NCI-H526 (cell line): ENCODE results near the gene SCNN1G.

Experiments
- DNase-seq, 2 experiments: peaks; one replicate each; lab custom pipeline; 2025; lab: John Stamatoyannopoulos, UW

The SCNN1G gene

DNA sequence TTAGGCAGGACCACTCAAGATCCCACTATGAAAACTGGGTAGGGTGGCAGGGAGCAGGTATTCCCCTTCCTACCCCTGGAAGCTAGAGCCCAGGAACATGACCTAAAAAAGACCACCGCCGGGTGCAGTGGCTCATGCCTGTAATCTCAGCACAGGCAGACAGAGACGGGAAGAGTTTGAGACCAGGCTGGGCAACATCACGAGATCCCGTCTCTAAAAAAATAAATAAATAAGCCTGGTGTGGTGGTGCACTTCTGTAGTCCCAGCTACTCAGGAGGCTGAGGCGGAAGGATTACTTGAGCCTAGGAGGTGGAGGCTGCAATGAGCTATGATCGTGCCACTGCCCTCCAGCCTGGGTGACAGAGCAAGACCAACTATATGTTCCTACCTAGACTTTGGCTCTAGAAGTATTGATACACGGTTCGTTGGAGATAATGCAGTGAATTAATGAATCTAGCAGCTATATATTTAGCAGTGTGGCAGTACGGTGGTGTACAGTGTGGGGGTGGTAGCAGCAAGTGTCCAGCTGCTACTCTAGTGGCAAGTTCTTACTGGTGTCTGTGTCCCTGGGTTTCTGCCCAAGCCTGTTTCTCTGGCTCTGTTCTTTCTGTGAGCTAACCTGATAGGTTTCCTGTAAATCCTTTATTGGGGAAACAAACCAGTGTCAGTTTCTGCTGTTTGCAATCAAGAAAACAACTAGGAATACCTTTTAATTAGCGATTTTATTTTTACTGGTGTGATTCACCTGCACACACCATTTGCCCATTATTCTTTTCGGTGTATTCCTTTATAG, 30.0 kb upstream of the SCNN1G start:
- DNase-seq: no peak

DNA sequence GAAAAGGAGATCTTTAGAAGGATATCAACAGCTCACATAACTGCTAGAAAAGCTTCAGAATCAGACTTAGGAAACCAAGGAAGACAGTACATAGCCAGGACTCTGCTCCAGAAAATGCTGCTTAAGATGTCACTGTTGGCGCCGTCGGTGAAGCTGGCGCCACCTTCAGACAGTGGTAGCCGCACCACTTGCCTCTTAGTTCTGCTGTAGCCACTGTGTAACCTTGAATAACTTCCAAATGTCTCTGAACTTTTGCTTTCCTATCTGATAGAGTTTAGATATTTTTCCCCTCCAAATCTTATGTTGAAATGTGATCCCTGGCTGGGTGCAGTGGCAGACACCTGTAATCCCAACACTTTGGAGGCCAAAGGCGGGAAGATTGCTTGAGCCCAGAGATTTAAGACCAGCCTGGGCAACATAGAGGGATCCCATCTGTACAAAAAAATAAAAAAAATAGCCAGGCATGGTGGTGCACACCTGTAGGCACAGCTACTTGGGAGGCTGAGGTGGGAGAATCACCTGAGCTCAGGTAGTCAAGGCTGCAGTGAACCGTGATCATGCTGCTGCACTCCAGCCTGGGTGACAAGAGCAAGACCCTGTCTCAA, 27.0 kb upstream of the SCNN1G start:
- no peak for DNase-seq

DNA sequence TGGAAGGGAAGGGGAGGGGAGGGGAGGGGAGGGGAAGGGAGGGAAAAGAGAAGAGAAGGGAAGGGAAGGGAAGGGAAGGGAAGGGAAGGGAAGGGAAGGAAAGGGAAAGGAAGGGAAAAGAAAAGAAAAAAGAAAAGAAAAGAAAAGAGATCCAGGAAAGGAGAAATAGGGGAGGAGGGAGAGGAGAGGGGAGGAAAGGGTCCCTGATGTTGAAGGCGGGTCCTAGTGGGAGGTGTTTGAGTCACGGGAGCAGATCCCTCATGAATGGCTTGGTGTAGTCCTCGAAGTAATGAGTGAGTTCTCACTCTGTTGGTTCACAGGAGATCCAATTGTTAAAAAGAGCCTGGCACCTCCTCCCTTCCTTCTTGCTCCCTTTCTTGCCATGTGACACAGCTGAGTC, 26.4 kb upstream of the SCNN1G start:
- DNase-seq: no peak

DNA sequence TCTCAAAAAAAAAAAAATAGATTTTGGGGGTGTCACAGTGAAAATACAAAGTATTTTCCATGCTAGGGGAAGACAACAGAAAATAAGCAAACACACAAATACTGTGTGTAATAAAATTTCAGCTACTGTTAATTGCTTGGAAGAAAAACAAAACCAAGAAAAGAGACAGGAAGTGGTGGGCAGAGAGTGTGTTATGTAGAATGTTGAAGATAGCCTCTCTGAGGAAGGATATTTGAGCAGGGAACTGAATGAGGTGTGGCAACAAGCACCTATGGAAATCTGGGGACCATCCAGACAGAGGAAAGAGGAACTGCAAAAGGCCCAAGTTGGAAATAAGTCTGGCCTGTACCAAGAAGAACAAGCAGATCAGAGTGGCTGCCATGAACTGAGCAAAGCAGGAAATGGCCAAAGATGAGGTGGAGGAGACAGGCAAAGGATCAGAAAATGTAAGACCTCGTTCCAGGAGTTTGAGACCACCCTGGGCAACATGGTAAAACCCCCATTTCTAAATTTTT, 25.5 kb upstream of the SCNN1G start:
- no peak for DNase-seq

DNA sequence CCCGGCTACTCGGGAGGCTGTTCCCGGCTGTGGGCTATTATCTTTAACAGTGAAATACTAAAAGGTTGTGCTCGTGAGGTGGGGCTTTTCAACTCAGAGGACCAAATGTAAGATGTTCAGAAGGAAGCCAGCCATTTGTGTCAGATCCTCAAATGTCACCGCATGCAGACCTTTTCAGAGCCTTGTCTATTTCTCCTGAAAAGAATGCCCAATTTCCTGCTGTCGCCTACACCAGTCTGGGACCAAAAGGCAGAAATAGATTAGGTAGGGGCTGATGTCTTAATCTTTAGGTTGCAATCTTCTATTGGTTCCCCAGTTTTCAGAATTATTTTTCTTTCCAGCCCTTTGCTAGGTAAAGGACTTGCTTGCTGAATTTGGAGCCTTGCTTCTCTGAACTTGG, 24.4 kb upstream of the SCNN1G start:
- no peak for DNase-seq

DNA sequence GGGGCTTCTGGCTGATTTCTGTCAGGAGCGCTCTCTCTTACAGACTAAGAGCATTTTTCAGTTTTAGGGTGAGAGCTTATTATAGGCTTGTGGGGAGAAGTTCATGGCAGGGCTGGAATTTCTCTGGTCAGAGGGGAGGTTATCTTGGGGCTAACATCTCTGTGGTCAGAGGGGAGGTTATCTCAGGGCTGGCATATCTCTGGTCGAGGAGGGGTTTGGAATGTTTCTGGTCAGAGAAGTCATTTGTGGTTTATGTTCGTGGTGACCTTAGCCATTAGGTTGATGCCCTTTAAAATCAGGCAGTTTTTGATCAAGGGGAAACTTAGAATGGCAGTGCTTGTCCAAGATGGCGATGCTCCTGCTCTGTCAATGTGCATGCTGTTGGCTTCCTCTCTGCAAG, 22.5 kb upstream of the SCNN1G start:
- no peak for DNase-seq

DNA sequence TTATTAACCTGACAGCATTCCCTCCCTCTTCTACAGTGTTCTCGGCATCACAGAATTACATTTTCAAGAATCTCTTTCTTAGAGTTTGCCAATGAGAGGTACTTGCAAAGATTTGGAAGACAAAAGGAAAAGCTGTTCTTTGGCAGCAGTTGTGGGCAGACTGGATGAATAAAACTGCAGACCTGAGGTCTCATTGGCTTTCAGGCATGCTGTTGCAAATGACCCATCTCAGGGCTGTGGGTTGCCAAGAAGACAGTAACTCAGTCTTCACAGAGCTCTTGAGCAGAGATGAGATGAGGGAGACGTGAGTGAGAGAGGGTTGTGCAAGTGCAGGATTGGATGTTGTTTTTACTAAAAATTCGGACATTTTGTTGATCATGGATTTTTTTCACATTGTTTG, 22.0 kb upstream of the SCNN1G start:
- no peak for DNase-seq

DNA sequence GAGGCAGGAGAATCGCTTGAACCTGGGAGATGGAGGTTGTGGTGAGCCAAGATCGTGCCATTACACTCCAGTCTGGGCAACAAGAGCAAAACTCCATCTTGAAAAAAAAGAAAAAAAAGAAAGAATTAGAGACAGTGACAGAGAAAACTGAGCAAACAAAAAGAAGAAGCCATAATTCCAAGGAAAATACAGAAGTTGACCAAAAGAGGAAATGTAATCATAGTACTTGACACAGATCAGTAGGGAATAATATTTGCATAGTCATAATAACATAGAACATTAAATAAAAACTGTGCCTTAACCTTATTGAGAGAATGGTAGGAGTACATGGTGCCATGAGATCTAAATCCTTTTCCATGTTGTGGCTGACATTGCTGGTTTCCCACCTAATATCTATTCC, 18.6 kb upstream of the SCNN1G start:
- DNase-seq: no peak

DNA sequence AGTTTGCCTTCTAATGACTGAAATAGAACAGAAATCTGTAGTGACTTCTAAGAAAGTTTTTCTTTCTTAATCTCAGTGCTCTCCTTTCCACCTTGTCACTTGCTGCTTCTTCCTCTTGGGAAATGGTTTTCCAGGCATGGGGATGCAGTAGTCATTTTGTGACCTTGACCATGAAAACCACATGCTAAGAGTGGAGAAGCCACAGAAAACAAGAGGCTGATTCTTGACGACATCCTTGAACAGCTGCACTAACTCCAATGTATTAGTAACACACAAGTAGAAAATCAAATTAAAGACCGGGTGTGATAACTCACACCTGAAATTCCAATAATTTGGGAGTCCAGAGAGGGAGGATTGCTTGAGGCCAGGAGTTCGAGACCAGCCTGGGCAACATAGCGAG, 17.8 kb upstream of the SCNN1G start:
- DNase-seq: no peak

DNA sequence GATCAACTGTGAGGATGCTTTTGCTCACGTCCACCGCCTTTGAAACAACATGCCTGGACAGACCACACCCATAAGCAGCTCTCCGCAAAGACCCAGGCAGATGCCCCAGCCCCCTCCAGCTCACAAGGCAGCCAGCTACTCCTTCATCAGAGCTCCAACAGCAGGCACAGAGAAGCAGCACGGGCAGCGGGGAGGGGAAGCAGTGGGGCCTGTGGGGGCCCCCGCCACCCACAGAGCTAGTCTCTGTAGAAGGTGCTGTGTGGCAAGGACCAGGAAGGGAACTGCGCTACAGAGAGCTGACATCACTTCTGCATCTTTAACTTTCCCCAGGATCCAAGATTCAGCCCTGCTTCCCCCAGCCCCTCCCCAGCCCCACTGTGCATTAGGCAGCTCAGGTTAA, 10.0 kb upstream of the SCNN1G start:
- DNase-seq: no peak

DNA sequence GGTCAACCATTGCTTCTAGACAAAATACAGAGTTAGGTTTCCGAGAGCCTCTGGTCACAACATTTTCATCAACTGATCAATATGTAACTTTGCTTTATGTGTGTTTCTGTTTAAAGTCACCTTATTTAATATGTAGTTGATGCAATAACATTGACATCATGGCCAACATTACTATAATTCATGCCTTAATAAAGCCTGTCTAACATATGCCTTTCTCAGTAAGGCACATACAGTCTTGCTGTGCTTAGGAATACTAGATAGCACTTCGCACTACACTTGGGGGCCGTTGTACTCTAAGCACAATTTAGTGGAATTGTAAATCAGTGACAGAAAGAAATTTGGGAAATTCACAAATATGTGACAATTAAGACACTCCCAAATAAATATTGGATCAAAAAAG, 9.6 kb upstream of the SCNN1G start:
- no peak for DNase-seq

DNA sequence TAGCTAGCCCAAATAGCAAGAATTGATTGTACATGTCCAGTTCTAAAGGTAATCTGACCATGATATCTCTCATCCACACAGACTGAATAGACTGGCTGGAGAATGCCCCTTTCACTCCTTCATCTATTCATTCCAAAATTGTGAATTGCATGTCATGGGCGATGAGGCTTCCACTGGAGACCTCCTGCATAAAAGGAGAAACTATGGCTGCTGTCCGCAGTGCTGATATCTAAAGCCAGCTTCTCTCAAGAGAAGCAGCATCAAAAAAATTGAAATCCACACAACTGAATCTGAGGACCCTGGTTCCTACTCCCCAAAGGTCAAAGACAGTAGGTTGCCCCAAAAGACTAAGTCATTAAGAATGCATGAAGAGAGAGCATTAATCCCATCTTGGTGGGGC, 7.9 kb upstream of the SCNN1G start:
- DNase-seq: no peak

DNA sequence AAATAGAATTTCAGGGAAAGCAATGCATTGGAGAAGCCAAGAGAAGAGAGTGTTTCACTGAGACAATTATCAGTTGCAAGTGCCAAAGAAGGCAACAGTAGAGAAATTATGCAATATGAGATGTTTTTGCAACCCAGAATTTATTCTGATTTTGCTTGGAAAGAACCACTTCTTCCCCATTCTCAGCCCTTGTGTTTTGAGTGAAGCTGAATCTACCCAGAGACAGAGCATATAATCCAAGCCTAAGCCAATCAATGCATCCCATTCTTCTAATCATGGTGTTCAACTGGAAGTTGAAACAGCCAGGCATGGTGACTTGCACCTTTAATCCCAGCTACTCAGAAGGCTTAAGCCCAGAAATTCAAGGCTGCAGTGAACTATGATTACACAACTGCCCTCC, 6.9 kb upstream of the SCNN1G start:
- no peak for DNase-seq

DNA sequence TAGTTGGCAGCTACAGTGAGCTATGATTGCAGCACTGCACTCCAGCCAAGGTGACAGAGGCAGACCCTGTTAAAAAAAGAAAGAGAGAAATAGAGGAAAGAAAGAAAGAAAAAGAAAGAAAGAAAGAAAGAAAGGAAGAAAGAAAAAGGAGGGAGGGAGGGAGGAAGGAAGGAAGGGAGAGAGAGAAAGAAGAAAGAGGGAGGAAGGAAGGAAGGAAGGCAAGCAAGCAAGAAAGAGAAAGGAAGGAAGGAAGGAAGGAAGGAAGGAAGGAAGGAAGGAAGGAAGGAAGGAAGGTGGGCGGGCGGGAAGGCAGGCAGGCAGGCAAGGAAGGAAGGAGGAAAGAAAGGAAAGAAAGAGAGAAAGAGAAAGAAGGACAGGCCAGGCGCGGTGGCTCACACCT, 1.0 kb upstream of the SCNN1G start:
- no peak for DNase-seq

DNA sequence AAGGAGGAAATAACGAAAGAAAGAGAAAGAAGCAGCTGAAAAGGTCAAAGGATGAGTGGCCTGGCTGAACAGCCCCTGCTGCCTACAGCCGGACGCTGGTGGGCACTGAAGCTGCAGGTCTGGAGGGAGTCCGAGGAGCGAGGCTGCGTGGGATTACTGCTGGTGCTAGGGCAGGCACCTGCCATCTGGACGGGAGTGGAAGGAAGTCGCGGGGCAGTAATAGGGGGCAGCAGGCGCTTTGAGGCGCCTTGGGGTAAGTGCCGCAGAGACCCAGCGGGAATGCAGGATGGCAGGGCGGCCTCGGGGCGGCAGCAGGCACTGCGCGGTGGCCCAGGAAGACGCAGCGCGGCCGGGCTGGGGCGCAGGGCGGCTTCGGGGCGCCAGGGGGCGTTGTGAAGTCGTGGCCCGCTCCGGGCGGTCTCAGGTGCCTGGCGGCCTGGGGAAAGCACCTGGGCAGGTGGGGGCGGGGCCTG, 303 bp upstream of the SCNN1G start:
- peak; percentile 43 to 96 for DNase-seq

DNA sequence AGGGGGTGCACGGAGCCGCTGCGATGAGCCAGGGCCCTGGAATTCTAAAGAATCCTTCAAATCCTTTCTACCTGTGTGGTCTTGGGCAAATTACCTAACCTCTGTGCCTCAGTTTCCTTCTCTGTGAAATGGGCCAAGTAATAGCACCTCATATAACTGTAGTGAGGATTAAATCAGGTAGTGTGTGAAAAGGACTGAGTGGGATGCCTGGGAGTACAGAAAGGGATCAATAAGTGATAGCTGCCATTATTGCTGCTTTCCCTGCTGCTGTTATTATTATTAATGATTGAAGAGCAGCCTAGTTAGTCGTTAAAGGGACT, 958 bp downstream of the SCNN1G start:
- no peak for DNase-seq

DNA sequence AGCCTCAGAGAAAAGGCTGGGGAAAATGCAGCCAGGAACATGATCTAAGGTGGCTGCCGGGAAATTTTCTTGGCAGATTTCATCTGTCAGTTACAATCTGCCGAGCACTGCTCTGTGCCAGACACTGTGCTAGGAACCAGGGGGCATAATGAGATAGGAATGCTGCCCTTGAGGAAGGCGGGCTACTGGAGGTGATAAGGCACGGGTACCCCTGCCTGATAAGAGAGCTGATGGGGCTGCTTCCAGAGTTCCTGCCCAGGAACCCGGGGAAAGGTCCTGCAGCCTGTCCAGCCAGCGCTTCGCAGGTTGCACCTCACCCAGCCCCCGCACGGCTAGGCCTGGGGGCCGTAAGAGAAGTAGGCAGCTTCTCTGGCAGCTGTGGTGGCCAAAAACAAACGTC, 3.1 kb downstream of the SCNN1G start:
- no peak for DNase-seq

DNA sequence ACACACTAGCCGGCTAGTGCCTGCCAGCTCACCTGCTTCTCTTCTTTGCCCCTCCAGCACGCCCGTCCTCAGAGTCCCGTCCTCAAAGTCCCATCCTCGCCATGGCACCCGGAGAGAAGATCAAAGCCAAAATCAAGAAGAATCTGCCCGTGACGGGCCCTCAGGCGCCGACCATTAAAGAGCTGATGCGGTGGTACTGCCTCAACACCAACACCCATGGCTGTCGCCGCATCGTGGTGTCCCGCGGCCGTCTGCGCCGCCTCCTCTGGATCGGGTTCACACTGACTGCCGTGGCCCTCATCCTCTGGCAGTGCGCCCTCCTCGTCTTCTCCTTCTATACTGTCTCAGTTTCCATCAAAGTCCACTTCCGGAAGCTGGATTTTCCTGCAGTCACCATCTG, 3.6 kb downstream of the SCNN1G start:
- no peak for DNase-seq

DNA sequence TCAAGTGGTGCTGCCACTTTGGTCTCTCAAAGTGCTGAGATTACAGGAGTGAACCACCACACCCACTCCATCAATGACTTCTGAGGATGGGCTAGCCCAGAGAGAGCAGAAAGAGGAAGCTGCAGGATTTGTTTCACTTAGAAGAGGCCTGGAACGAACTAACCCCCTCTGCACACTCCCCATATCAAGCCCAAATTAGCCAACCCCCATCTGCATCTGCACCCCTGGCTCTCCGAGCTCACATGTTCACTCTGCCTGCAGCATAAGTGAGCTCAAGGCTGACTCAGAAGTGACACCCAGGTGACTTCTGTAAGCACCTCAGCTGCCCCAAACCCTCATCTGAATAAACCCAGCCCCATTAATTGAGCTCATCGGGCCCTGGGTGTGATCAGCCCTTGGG, 4.8 kb downstream of the SCNN1G start:
- DNase-seq: no peak

DNA sequence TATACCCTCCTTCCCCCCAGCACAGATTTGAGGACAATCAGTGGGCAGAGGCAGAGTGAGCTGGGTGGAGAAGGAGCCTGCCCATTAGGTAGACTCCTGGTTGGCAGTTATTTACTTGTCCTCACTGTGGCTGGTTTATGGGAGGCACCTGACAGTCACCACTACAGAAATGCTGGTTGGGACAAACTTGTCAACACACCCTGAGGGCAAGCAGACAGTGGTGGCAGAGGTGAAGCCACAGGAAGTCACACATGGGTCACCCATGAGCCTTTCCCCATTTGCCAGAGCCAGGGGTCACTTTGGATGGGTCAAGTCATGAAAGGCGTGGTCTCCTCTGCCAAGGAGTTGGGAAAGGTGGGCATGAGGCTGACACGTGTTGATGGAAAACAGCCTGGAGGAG, 6.4 kb downstream of the SCNN1G start:
- DNase-seq: no peak

DNA sequence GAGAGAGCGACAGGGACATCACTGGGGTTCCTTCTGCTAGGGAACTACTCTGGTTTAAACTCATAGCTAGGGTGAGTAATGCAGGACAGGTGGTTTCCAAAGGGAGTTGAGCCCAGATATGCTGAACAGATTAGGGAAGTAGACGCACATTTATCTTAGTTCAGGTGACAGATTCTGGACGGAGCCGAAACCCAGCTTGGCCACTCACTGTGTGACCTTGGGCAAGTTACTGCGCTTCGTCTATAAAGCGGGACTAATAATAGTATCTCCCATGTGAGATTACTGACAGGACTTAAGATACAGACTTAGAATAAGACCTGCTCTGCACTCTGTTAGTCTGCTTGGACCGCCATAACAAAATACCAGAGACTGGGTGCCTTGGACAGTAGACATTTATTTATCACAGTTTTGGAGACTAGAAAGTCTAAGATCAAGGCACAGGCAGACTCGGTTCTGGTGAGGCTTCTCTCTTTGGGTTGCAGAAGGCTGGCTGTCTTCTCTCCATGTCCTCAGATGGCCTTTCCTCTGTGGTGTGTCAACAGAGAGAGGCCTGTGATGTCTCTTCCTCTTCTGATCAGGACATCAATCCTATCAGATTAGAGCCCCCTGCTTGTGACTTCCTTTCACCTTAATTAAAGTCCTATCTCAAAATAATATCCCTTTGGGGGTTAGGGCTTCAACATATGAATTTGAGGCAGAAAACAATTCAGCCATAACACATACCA, 12.1 kb downstream of the SCNN1G start:
- DNase-seq: no peak

DNA sequence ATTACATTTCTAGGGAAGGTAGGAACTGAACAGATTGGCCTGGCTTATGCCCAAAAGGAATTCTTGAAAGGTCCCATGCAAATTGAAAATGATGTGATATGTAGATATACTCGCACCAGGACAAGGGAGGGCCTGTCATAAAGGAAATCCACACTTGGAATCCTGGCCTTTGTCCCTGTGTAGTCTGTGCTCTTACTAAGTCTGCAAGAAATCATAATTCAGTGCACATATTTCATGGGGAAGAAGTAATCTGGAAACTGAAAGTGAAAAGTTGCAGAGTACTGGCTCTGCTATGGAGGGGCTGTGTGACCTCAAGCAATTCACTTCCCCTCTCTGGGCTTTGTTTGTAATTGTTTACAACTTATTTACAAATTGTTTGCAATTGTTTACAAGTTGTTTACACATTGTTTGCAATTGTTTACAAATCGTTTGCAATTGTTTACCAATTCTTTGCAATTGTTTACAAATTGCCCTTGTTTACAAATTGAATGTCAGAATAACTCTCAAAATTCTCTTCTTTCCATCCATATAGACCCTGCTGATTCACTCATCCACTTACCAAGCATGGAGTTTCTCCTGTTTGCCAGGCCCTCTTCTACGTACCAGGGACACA, 12.9 kb downstream of the SCNN1G start:
- DNase-seq: no peak

DNA sequence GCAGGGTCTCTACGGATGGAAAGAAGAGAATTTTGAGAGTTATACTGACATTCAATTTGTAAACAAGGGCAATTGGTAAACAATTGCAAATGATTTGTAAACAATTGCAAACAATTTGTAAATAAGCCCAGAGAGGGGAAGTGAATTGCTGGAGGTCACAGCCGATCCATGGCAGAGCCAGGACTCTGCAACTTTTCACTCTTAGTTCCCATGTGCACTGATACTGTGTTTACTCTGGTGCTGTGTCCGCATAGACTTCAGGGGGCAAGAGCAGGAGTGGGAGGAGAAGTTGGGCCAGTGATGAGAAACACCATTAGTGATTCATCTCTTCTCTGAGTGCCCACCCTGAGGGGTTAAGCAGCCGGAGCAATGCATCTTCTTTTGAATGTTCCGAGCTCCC, 14.0 kb downstream of the SCNN1G start:
- DNase-seq: no peak
